Testis (tissue), 2 donors: Measurements from ENCODE around the gene CAMK2B.

Experiments
- CTCF ChIP-seq, 3 experiments: fragments of 450-650 bp in 2 of 3; fragments of 200-600 bp in 1 of 3; sonication (generic) in 1 of 3; IDR thresholded peaks; one replicate each; pipeline ENCODE4 v1.5.1; 2016 to 2019; ENCODE audit warnings: antibody characterized with exemption in 3 of 3, mild to moderate bottlenecking in 2 of 3, moderate library complexity in 1 of 3
- POLR2A ChIP-seq: fragments of 450-650 bp; IDR thresholded peaks from one replicate; pipeline ENCODE4 v1.6.1; 2017; ENCODE audit warnings: antibody characterized with exemption, mild to moderate bottlenecking, moderate library complexity

DNA sequence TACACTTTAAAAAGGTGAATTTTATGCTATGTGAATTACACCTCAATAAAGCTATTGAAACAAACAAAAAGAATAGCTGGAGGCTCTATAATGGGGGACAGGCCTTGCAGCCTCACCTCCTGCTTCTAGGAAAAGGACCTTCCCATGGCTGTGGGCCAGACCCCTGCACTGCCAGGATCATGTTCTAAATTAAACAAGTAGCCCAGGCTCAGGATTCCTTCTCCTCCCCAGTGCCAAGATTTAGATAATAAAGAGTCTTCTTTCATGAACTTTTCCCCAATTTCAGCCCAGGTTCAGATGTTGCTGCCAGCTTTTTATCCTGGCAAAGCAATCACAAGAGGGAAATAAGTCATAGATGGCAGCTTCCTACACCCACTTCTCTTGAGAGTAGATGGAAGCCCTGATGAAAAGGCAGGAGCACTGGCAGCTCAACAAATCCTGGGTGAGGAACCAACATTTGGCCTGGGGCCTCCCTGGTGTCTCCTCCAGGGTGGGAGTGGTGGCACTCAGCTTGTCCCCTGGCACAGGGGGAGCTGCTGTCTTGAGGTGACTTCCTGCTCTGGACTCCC lies 22.2 kb upstream of the CAMK2B start:
- TF ChIP-seq CTCF (IDR thresholded peaks at IDR 0.05) (no peak), POLR2A (no peak)
